ENCODE data around the gene LRRC32.

- TF ChIP-seq CTCF (IDR thresholded peaks at IDR 0.05; ENCODE audit: insufficient read depth, low read depth, low read length) (no peak), EZH2 (IDR thresholded peaks at IDR 0.05; ENCODE audit: insufficient read depth, low read length) (no peak)
Measured at GRCh38 chr11:76690736-76691135, 20.2 kb upstream of the LRRC32 start.

Measured in astrocyte (in vitro differentiated cells and primary cell).